ENCODE results near the gene EDN2. TPM values are rescaled to one million over a fixed set of nuclear protein-coding genes. Genes with fewer than 3 reads are reported as not detected.

The EDN2 gene
- total RNA-seq, 1 experiment from 2014 or later = 0.24 TPM

DNA sequence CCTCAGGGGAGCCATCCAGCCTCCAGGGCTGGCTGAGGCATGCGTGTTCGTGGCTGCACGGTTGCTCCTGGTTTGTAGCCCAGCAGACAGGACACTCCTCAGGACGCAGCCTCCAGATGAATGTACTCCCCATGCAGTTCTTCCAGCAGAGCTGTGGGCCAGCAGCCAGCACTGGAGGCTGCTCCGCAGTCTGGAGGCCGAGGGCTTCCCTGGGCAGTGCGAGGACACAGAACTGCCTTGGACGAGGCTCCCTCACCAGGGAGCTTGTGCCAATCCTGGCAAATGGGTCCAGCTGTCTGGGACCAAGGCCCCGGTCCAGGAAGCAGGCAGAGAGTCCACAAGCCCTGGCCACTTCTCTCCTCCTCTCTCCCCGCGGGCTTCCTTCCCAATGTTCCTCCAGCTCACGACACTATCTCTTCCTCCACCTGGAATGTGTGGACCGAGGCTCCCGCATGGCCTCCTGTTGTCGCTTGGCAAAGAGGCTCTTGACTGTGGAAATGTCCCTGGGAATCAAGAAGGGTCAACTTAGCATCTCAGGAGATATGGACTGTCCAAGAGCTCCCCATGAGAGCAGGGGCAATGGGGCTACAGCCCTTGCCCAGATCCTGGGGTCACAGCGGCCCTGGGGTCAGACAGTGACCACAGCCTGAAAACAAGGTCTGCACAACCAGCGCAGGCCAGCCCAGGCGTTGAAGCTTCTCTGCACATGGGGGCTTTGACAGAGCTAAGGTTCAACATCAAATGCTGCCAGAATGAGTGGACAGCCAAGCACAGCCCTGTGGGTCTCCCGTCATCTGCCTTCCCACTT is 5.3 kb downstream of the EDN2 start:
- Histone ChIP-seq H4K20me1 (ENCODE audit: control insufficient read depth, insufficient read depth, insufficient read length) (no peaks in the 10 kb centered on the region), H2BK5ac (ENCODE audit: insufficient read length, low read length) (no peak overlapping the region), H4K5ac (ENCODE audit: insufficient read length, low read depth, low read length) (no peak overlapping the region), H3K79me1 (ENCODE audit: insufficient read depth, low read depth, low read length, poor library complexity, severe bottlenecking) (no peaks in the 10 kb centered on the region), H3K56ac (ENCODE audit: insufficient read length, low read depth, low read length) (no peak overlapping the region), H2AK5ac (ENCODE audit: insufficient read length, low read length) (no peak overlapping the region), H2BK20ac (ENCODE audit: low read depth, low read length, poor library complexity, severe bottlenecking) (no peak overlapping the region), H3K4me1 (ENCODE audit: insufficient read depth, low read length) (no peaks in the 10 kb centered on the region), H2BK15ac (ENCODE audit: low read depth, low read length) (no peak overlapping the region), H3T11ph (ENCODE audit: low read length) (no peak overlapping the region), H3K79me2 (ENCODE audit: insufficient read depth, low read length) (no peaks in the 10 kb centered on the region), H3K18ac (ENCODE audit: insufficient read length, low read depth, low read length) (no peak overlapping the region), H2AFZ (ENCODE audit: low read length) (no peak overlapping the region), H2BK120ac (ENCODE audit: low read depth, low read length, poor library complexity, severe bottlenecking) (no peak overlapping the region), H3K9me3 (ENCODE audit: control insufficient read depth, low read depth, low read length) (no peaks in the 10 kb centered on the region), H3K23me2 (ENCODE audit: insufficient read length, low read depth, low read length, poor library complexity, severe bottlenecking) (no peaks in the 10 kb centered on the region), H3K4ac (ENCODE audit: low read depth, low read length) (no peak overlapping the region), H4K91ac (ENCODE audit: insufficient read length, low read depth, low read length) (no peak overlapping the region), H3K4me2 (ENCODE audit: insufficient read depth, insufficient read length, low read length) (no peak overlapping the region), H3K9ac (ENCODE audit: extremely low read depth, insufficient read length, low read length) (no peak overlapping the region), H3K27me3 (ENCODE audit: insufficient read depth, low read length) (no peaks in the 10 kb centered on the region), H3K23ac (ENCODE audit: insufficient read length, low read depth, low read length) (no peak overlapping the region), H3K14ac (ENCODE audit: insufficient read depth, low read length) (no peak overlapping the region), H2BK12ac (ENCODE audit: insufficient read length, low read depth, low read length) (no peak overlapping the region), H4K8ac (replicated peaks; ENCODE audit: insufficient read length, low read depth, low read length) (no peak overlapping the region), H3K27ac (ENCODE audit: insufficient read length, low read depth, low read length) (no peak overlapping the region)
- no peak overlapping the region for H3K27ac Mint-ChIP-seq
- no peak overlapping the region for H3K4me3 Mint-ChIP-seq
- WGBS (ENCODE audit: extremely low coverage, insufficient read length, low lambda C conversion rate) = no CpG with 5 or more reads among the region's 19 CpGs
- TF ChIP-seq, protein P1, sequence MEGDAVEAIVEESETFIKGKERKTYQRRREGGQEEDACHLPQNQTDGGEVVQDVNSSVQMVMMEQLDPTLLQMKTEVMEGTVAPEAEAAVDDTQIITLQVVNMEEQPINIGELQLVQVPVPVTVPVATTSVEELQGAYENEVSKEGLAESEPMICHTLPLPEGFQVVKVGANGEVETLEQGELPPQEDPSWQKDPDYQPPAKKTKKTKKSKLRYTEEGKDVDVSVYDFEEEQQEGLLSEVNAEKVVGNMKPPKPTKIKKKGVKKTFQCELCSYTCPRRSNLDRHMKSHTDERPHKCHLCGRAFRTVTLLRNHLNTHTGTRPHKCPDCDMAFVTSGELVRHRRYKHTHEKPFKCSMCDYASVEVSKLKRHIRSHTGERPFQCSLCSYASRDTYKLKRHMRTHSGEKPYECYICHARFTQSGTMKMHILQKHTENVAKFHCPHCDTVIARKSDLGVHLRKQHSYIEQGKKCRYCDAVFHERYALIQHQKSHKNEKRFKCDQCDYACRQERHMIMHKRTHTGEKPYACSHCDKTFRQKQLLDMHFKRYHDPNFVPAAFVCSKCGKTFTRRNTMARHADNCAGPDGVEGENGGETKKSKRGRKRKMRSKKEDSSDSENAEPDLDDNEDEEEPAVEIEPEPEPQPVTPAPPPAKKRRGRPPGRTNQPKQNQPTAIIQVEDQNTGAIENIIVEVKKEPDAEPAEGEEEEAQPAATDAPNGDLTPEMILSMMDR (conservative IDR thresholded peaks at IDR 0.05) = no peak
- H3K27me3 Mint-ChIP-seq (ENCODE audit: low read depth) = peaks cover 2% of the 10 kb centered on the region
- no peak for DNase-seq
- H3K9me3 Mint-ChIP-seq = no peaks in the 10 kb centered on the region; a peak in 2 of 5 replicates
- no peaks in the 10 kb centered on the region for H3K36me3 Mint-ChIP-seq (ENCODE audit: insufficient read depth in 1 of 3, low read depth in 3 of 3)
- H3K4me1 Mint-ChIP-seq = peaks cover 29 to 38% of the 10 kb centered on the region in 2 experiments

All from H9 (cell line).